Fibroblast of mammary gland (primary cell): ENCODE data around the gene BAK1.

ENCODE experiments used
- DNase-seq: peaks from one replicate; pipeline ENCODE4 v3.0.0-alpha.2; 2010; ENCODE audit warnings: low read depth
- H3K4me3 ChIP-seq: 2 replicates; pipeline ENCODE4 v1.5.1; 2011; ENCODE audit warnings: low read depth, mild to moderate bottlenecking, low read length, moderate library complexity; ENCODE audit not compliant: control insufficient read depth
- CTCF ChIP-seq: conservative IDR thresholded peaks from 2 replicates; pipeline ENCODE4 v1.5.1; 2011; ENCODE audit warnings: low read depth, low read length, inconsistent platforms; ENCODE audit not compliant: control insufficient read depth, insufficient read depth

BAK1 gene

GRCh38 chr6:33613795-33614168 lies 33.7 kb upstream of the BAK1 start:
- DNase-seq: peak; percentile 76
- H3K4me3 ChIP-seq: no peak overlapping the region
- no peak for TF ChIP-seq CTCF

GRCh38 chr6:33613146-33613794 lies 33.2 kb upstream of the BAK1 start:
- TF ChIP-seq CTCF: no peak
- H3K4me3 ChIP-seq: no peak overlapping the region

DNA sequence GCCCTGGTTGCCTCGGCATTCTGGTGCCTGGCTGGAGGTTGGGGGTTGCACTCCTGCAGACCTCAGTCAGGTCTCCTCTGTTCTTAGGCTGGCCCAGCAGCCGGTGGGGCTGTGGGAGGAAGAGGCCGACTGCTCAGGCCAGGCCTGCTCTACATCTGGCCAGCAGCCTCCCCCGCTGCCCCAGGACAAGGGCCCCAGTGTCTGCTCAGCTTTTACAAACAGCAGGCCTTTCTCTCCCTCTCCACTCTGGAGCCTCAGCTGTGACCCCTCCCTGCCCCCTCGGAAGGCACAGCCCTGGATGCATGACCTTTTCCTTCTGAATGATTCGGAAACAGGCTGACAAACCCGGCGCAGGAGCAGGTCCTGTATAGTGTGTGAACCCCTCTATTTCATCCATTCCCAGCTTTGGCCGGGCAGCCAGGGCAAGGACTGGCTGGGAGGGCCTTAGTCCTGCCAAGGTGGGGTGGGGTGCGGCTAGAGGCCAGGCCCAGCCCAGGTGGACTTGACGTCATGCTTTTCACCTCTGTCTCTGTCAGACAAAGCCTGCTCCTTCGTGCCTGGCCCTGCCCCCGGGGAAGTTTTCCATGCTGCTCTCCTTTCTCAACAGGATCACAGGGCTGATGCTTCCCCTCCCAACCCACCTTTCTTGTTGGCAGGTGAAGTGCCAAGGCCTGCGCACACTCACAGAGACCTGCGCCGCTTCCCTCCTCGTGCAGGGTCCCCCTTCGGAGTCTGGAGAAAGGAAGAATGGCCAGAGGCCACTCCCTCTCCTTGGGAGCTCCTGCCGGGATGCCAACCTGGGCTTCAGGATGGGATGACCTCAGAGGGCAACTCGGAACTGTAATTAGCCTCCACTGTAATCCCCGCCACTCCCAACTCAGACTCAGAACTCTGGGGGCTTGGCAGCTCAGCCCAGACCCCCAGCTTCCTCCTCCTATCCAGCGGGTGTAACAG lies 31.0 kb upstream of the BAK1 start:
- TF ChIP-seq CTCF: no peak
- H3K4me3 ChIP-seq: no peak overlapping the region
- no peak for DNase-seq

More at GRCh38 chr6:33613146-33613794, 33.2 kb upstream of the BAK1 start:
- peak; percentile 66 for DNase-seq

DNA sequence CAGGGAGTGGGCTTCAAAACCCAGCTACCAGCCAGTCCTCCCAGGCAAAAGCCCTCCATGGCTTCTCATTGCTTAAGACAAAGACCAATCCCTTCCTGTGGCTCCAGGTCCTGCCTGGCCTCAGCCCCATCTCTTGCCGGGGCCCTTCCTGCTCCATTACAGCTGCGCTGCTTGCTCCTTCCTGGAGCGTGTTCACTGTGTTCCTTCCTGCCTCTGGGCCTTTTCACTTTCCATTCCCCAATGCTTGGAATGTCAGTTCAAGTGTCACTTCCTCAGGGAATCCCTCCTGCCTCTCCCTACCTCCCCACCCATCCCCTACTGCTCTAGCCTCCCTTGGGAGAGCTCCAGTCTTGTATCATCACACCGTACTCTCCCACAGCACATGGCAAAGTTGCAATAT lies 30.0 kb upstream of the BAK1 start:
- no peak for DNase-seq
- TF ChIP-seq CTCF: no peak
- no peak overlapping the region for H3K4me3 ChIP-seq

GRCh38 chr6:33609528-33609927 lies 29.5 kb upstream of the BAK1 start:
- TF ChIP-seq CTCF: no peak
- DNase-seq: peak; percentile 88
- no peak overlapping the region for H3K4me3 ChIP-seq

GRCh38 chr6:33609019-33609418 lies 28.9 kb upstream of the BAK1 start:
- no peak for DNase-seq
- no peak for TF ChIP-seq CTCF
- no peak overlapping the region for H3K4me3 ChIP-seq
